Head of caudate nucleus (tissue), 42 donors: Measurements from ENCODE around the gene NKG7.
A peak's percentile ranks its signal among the peaks of the same experiment; 100 is the strongest.

ENCODE experiments used
- DNase-seq, 42 donors: peaks; one replicate each; pipeline versions ENCODE4 v3.0.0 to v3.0.0-alpha.2; 2020 to 2021; ENCODE audit warnings: mixed read lengths in 7 of 42
- intact Hi-C: fragments of 100-400 bp; cut with DNase I; formaldehyde crosslinking; loops from one replicate; pipeline ENCODE4 v1.15.0; 2022

The NKG7 gene

DNA sequence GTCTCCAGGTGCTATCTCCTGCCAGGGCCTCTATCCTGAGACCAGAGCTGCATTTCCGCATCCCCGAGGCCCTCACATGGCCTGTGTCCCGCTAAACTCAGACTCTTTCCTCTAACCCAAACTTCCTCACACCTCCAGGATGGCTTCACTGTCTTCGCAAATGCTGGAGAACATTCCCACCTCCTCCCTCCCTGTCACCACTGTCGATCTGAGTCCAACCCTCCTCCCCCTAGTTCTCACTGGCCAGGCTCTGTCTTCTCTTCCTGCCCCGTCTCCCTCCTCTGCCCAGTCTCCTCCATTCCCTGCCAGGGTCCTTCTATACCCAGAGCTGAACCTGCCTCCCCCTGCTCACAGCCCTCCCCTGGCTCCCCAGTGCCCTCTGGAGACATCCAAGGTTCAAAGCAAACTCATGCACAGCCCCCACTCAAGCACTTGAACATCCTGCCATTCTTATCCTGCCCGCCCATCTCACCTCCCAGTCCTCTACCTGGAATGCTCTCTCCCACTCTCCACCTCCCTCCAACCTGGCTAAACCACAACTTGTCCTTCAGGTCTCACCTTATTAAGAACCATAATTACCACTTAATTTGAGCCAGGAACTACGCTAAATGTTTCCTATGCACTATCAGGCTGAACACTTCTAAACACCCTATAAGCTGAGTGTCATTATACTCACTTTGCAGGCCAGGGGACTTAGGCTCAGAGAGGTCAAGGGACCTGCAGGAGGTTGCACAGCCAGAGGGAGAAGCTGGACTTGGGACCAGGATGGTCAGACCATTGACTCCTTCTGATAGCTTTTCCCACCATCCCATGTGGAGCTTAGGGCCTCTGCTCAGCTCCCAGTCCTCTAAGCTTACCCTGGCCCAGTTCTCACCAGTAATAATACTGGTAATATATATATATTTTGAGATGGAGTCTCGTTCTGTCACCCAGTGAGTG lies 29.6 kb downstream of the NKG7 start:
- no peak for DNase-seq
- intact Hi-C loops, result no loop called here

DNA sequence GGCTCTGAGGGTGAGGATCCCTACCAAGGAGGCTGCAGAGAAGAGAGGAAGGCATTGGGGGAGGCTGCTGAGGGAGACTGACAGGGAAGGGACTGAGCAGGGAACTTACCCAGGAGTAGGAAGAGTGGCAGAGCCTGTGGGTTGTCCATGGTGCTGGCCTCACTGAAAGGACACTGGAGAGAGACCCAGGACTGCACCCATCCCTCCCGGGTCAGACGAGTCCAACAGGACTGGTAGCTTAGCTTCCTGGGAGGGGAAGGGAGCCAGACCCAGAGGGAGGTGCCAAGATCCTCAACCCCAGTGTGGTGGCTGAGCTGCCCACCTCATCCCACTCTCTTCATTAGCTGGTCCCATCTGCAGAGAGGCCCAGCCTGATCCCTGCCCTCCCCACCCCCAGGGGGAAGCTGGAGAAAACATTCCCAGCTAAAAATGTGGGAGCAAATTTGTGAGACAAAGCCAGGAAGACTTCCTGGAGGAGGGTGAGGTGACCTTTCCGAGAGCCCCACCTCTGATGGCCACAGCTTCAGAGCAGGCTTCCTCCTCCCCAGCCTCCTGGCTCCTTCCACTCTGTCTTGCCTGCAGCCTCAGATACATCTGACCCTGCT lies 30.4 kb downstream of the NKG7 start, which contains the start of gene VSIG10L:
Gene VSIG10L (minus strand): TSS at position 164 of the 605 bp plus-strand sequence. CDS start 15 bp downstream, at position 149.
- DNase-seq, result no peak
- intact Hi-C loops, result no loop called here

DNA sequence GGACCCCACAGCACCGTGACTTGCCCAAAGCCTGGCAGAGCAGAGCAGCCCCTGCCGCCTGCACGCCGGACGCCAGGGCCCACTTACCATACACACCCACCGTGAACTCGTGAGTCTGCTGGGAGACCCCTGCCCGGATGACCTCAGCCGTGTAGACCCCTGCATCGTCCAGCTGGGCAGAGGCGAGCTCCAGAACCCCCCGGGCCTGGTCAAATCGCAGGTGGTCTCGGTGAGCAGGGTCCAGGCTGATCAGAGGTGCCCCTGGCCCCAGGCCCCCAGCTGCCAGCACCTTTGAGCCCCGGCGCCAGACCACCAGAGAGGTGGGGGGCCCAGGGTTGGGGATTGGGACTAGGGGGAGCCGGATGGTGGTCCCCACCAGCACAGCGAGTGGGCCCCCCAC lies 31.4 kb downstream of the NKG7 start:
- intact Hi-C loops, result no loop called here

DNA sequence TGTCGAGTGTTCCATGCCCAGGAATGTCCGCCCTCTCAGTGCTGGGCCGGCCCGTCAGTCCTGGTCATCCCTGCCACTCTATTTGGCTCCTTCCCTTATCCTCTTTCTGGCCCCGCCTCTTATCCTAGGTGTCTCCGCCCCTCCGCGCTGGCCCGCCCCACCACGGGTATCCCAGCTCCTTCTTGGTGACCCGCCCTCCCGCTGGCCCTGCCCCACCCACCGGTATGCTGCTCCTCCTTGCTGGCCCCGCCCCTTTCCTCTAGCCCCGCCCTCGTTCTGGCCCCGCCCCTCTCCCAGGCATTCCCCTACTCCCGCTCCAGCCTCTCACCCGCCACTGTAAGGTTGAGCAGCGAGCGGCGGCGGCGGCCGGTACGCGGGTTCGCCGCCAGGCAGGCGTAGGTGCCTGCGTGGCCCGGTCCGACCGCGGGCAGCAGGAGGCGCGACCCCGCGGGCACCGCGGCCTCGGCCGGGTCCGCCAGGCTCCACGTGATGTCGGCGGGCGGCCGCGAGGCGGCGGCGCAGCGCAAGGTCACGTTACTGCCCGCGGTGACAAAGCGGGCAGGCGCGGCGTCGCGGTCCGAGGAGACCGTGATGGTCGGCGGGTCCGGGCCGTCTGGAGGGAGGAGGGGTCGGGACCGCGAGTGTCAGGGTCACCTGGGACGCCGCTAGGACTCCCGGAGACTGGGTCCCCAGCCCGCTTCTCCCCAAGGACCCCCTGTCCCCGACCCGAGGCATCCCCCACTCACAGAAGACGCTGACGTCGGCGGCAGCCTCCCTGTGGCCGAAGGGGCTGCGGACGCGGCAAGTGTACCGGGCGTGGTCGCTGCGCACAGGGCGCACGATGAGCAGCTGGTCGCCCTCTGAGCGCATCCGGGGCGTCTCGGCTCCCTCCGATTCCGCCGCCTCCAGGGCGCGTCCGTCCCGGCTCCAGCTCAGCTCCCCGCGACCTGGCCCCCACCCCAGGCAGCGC lies 32.5 kb downstream of the NKG7 start:
- intact Hi-C loops, result no loop called here
- DNase-seq, result peak; percentile 83 to 99 (median 95)

More for the DNA sequence above, 31.4 kb downstream of the NKG7 start:
- DNase-seq, result no peak

DNA sequence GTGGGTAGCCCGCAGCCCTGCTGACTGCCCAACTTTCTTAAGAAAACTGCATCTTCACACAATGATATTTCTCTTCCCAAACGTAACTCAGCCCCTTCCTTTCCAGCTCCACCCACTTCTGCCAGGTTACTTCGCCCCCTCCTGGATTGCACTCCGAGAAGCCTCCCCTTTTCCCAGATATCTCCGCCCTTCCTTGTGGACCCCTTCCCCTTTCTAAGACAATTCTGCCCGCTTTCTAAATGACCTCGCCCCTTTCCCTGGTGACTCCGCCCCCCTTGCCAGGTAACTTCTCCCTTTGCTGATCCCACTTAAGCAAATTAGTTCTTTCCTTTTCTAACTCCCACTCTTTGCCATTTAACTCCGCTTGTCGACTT lies 33.2 kb downstream of the NKG7 start:
- intact Hi-C loops, result no loop called here
- no peak for DNase-seq

DNA sequence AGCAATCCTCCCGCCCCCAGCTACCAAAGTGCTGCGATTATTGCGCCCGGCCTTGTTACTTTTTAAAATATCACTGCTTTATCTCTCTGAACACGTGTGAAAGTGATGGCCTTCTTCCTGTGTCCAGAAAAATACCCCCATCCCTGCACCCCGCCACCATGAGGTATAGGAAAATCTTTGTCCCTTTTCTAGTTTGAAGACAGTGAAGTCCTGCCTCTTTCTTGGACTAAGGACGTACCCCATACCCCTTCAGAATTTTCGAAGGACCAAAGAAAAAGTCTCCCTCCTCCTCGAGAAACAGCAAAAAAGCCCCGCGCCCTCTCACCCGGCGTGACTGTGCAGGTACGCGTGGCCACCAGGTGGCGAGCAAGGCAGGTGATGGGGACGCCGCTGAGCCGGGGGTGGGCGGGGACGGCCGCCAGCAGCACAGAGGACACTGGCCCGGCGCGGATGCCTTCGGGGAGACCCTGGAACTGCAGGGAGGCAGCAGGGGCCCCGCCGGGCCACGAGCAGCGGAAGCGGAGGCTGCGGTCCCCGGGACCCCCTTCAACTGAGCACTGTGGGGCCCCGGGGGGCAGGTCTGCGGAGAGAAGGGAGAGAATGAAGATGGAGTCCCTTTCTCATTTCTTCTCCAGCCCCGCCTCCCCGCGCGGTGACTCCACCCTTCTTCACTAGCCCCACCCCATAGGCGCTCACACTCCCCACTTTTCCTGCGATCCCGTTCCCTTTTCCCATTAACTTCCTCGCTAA lies 33.7 kb downstream of the NKG7 start:
- intact Hi-C loops, result no loop called here
- DNase-seq, result peak; percentile 56 to 89 (median 79)

DNA sequence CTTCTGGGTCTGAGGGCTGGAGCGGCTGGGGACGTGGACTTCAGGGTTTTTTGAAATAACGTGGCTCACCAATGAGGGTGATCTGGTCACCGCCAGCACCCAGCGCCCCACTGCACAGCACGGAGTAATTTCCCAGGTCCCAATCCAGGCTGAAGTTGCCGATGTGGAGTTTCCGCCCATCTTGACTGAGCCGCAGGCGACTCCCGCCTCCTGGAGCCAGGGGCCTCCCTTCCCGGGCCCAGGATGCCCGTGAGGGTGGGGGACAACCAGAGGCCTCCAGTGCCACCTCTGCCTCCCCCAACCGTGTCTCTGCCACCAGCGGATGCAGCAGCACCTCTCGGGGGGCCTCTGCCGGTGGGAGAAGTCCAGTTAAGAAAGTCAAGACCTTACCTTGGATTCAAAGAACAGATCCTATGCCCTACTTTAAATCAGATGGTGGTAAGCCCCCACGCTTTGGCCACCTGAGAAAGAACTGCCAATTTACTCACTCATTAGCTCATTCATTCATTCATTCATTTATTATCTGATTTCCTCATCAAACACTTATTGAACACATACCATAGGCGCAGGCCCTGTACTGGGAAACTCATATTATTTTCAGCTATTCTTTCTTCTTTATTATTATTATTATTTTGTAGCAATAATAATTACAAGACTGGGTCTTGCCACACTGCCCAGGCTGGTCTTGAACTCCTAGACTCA lies 34.4 kb downstream of the NKG7 start:
- intact Hi-C loops, result no loop called here

DNA sequence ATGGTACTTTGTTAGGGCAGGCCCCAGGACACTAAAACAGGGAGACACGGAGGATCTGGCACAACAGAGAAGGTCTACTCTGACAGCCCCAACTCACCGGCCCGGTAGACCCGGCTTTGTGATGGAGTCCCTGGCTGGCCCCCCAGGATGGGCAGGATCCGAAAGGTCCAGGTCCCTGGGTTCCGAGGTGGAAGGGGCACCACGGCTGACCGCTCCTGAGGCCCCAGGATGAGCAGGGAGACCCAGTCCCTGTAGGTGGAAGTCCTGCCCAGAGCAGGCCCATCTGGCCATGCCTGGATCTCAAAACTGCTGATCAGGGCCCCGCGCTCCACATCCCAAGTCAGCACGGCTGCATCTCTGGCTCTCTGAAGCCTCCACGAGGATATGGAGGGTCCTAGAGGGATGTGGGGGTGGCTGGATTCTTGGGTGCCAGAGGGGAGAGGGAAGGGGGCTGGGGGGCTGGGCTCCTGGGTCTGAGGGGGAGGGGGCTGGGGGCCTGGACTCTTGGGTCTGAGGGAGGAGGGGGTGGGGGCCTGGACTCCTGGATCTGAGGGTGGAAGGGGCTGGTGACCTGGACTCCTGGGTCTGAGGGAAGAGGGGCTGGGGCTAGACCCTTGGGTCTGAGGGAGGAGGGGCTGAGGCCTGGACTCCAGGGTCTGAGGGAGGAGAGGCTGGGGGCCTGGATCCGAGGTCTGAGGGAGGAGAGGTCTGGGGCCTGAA lies 35.2 kb downstream of the NKG7 start:
- no peak for DNase-seq
- intact Hi-C loops, result no loop called here

More for the DNA sequence above, 34.4 kb downstream of the NKG7 start:
- DNase-seq, result no peak

DNA sequence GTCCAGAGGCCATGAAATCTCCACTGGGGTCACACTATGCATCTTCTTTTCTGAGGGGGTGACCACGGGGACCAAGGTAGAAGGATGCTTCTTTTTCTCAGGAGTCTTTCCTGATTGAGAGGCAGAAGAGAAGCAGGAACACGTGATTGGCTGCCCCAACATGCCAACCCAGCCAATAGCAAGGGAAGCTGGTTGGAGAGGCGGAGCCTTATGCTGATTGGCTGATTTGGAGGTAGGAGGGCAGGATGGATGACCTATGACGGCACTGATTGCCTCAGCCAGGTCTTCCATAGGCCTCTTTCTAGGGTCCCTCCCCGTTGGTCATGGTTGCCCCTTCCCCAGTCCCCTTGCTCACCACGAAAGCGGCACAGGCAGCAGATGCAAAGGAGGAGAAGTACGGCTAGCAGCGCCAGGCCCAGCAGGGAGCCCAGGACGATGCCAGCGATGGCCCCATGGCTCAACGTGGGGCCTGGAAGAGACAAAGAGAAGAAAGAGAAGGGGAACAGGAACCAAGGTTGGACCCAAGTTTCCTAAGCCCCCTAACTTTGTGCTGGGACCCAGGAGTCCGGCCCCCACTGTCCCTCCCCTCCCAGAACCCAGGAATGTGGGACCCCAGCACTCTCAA lies 38.5 kb downstream of the NKG7 start:
- DNase-seq, result no peak
- intact Hi-C loops, result no loop called here

DNA sequence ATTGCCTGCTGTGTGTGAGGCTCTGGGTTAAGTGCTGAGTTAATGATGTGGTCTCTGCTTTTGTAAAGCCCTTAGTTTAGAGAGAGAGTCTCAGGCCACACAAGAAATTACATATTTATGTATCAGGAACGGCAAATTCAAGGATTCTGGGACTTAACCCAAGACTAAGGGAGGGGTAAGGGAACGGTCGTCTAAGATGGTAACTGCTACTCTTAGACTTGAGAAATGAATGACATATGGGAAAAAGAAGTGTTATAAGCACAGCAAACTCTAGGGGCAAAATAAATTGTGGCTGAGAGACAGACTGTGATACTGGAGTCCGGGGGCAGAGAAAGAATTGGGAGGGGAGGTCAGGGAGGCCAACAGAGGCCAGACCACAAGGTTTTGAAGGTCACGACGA lies 40.7 kb downstream of the NKG7 start:
- intact Hi-C loops, result no loop called here
- DNase-seq, result no peak

DNA sequence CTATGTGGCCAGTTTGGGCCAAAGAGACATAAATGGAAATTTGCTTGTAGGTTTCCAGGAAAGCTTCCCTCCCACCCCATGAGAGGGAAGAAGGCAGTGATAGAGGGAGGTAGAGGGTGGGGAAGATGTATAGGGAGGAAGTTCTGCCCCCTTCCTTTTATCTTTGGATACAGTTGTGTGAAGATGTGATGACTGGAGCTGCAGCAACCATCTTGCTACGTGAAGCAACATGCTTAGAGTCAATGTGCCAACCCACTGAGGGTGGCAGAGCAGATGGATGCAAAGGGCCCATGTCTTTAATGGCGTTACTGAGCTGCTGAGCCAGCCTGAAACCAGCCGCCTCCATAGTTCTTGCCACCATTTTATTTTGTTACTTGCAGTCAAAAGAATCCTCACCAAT lies 41.3 kb downstream of the NKG7 start:
- DNase-seq, result no peak
- intact Hi-C loops, result no loop called here

DNA sequence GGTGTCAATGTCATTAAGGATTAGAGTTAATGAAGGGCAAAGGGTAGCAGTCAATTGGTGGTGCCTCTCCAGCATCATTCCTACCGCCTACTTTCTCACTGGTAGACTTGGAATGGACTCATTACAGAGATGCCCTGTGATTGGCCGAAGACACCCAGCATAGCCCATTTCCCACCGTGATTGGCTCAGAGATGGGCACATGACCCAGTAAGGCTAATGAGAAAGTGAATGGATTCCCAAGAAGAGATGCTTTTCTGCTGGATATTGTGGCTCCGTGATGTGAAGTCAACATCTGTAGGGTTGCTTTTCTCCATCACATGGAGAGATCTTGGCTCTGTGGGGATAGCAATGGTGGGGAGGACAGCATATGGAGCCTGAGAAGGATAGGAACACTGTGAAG lies 42.1 kb downstream of the NKG7 start:
- intact Hi-C loops, result no loop called here
- DNase-seq, result no peak

DNA sequence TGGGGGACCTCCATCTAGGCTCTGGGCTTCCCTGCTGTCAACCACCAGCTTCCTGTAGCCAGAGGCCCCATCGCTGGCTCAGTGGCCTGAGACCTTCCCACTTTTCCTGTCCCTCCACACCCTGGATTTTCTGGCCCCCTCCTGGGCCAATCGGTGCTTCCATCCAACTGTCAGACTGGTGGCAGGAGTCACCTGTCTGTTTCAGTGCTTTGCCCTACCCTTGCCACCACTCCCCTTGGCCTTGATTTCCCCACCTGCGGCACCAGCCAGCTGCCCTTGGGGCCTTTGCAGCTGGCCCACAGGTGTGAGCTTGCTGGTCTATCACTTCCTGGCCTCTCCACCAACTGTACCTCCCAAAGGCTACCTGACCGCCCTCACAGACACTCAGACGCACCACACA lies 43.0 kb downstream of the NKG7 start:
- intact Hi-C loops, result no loop called here
- DNase-seq, result peak in 1 of 42 donors; percentile 7

DNA sequence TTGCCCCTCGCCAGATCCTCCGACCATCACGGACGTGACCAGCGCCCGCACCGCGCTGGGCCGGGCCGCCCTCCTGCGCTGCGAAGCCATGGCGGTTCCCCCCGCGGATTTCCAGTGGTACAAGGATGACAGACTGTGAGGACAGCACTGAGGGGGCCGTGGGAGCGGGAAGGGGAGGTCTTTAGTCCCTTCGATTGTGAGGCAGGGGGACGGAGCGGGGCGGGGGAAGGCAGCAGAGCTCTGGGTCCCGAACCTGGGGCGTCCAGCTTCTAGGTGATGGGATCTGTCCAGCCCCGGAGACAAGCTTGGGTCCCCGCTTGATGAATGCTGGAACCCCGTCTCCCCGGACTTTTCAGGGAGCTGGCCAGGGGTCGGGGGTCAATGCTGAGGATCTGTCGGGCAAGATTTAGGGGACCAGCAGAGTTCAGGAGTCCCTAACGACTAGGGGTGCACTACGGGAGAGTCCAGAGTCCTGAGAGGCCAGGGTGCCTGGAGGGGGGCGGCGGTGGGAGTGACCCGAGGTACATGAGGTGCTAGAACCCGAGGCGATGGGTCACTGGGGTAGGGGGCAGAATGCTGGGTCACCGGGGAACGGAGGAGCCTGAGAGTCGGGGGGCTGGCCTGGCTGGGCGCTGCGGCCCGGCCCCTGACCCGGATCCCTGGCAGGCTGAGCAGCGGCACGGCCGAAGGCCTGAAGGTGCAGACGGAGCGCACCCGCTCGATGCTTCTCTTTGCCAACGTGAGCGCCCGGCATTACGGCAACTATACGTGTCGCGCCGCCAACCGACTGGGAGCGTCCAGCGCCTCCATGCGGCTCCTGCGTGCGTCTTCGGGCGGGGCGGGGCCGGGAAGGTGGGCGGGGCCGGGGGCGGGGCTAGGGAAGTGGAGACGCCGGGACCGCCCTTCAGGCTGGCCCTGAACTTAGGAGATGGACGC lies 45.1 kb downstream of the NKG7 start:
- DNase-seq, result peak in 6 of 42 donors; percentile 15 to 46 (median 34)
- intact Hi-C loops, result no loop called here

DNA sequence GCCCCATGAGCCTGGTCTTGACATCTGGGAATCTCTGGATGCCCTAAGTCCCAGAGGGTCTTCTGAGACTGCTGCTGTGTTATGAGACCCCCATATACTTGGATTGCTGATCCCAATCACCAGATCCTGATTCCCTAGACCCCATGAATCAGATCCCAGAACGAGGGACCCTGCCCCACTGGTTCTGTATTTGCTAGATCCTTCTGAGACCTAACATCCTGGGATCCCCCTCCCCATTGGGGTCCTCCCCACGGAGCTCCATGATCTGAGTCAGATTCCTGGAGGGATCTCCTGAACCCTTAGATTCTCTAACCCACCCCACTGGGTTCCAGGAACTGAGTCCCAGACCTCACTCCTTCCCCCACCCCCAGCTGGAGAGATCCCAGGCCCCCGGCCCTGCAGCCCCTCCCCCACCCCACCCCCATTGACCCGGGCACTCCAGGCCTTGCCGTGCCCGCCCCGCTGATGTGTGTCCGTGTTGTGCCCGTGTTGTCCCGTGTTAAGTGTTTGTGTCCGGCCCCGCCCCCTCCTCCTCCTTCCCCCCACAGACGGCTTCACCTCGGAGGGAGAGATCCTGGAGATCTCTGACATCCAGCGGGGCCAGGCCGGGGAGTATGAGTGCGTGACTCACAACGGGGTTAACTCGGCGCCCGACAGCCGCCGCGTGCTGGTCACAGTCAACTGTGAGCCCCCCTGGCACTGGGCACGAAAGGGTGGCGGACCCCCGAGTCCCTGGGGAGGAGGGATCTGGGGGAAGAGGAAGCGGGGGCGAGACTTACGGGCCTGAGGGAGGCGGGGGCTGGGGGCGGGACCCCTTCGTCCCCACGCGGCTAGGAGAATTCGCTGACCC lies 46.0 kb downstream of the NKG7 start:
- DNase-seq, result no peak

More for the DNA sequence above, 46.0 kb downstream of the NKG7 start:
- intact Hi-C loops, result no loop called here
